Hepatic stellate cell (primary cell): Measurements from ENCODE around the gene CEBPG.

Experiments used
- DNase-seq: peaks from one replicate; pipeline ENCODE4 v3.0.0; 2011; ENCODE audit warnings: low spot score

CEBPG gene

DNA sequence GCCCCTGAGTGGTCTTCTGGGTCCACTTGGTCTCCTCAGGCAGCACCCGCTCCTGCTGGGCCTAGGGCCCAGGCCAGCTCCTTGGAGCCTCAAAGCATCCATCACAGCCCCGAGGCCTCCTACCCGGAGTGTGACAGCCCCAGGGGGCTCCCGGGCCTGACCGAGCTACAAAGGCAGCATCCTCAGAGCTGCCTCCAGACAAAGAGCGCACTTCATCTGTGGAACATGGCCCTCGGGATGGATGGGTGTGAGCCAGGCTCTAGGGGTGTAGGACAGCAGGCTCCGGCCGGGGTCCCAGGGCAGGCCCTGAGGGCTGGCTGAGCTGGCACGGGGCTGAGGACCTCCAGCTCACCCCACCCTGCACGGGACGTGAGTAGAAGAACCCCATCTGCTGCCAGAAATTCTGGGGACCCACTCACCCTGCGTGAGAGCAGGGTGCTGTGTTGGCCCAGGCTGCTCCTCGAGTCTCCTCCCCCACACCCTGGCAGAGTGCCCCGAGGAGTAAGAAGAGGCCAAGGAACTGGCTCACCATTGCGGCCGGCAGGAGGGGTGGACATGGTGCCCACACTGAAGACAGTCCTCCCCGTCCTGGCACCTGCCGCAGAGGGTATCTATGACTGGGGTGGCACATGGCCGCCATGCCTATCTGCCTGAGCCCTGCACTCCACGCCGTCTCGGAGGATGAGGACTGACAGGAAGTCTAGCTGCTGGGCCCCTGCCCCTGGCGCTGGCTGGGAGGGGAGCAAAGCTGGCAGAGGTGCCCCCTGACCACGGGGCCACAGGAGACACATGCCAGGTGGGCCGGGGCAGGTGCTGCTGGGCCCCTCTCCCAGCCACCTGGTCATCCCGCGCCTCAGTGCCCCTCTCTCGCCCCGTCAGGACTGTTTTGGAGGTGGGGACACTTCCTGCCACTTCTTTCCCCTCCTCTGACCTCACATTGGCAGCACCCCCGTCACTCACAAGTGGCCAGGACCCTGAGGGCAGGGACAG is 22.3 kb downstream of the CEBPG start:
- no peak for DNase-seq

GRCh38 chr19:33396701-33397535 is 23.4 kb downstream of the CEBPG start:
- peak; percentile 55 for DNase-seq

DNA sequence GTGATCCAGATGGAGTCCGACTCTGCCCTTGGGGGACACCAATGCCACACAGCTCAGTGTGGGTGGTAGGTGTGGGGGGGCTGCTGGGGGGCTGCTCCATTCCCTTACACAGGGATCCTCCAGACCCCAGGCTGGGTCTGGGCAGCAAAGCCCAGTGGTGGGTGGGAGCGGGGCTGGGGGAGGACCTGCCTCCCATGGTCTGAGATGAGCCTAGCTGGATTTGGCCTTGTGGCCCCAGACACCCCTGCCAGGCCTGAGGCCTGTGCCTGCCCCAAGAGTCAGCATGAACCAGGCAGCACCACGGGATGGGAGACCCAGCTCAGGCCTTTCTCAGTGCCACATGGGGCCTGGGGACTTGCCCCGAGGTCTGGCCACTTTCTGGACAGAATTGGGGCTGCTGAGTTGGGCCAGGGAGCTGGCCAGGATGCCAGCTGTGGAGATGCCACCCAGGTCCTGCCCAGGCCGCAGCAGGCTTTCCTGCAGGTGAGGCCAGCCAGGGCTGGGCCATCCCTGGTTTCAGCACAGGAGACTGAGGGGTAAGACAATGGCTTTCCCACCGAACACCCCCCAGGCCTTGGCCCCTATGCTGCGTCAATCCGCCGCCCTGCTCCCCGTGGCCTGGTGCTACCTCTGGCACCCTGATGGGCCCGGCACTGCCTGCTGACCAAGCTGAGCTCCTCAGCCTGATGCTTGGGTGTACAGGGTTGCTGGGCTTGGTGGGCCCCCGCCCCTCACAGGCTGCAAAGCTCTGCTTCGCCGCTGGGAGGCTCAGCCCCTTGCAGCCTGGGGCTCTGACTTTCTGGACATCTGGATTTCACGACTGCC is 24.2 kb downstream of the CEBPG start:
- no peak for DNase-seq

GRCh38 chr19:33398361-33399060 is 25.0 kb downstream of the CEBPG start:
- no peak for DNase-seq

DNA sequence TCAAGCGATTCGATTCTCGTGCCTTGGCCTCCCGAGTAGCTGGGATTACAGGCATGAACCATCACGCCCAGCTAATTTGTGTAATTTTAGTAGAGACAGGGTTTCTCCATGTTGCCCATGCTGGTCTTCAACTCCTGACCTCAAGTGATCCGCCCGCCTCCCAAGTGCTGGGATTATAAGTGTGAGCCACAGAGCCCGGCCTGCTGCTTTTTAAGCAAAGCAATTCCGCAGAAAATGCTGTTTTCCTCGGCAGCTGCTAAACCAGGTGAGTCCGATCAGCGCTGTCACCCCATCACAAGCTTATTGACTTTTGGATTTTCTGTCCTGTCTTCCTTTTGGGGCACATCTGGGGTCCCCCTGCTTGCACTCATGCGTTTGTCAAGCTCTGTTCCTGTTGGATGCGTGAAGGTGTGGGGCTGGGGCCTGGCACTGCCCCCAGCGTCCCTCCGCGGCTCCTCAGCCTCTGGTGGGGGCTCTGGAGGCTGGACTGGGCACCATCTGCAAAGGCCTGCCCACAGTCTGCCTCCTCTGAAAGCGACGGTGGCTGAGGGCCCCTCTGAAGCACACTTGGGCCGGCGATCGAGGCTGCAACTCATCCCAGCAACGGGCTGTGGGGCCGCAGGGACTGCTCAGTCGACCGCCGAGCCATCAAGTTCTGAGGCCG is 25.7 kb downstream of the CEBPG start:
- no peak for DNase-seq

GRCh38 chr19:33399745-33400681 is 26.5 kb downstream of the CEBPG start:
- DNase-seq, result no peak

GRCh38 chr19:33400856-33401682 is 27.6 kb downstream of the CEBPG start:
- DNase-seq, result no peak

- DNase-seq, result no peak
These were observed 28.3 kb downstream of the CEBPG start for GRCh38 chr19:33401683-33402420.

GRCh38 chr19:33402421-33403220 is 29.1 kb downstream of the CEBPG start:
- no peak for DNase-seq

DNA sequence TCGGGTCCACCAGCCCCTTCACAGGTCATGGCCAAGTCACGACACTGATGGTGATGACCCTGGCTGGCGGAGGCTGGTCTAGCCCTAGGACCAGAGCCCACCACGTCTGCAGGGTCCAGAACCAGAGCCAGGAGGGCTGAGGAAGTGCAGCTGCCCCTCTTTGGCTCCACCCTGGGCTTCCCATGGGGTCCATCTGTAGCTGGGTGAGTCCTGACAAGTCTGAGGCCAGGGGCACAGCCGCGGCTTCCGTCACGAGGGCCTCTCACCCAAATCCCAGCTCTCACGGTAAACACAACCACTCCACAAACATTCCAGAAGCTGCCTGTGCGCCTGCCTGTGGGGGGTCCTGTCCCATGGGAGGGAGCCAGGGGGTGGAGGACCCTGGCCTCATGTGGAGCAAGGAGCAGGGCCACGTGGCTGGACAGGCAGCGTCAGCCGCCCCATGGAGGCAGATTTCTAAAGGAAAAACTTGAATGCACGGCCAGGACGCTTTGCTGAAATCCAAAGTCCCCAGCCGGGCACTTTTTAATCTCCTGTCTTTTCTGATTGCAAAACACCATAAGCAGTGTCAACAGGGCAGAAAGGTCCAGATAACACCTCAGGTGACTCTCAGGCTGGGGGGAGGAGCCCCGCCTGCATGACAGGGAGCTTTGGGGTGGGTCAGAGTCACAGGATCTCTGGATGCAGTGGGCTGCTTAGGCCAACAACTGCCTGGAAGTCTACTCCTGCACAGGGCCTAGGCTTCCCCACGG is 29.9 kb downstream of the CEBPG start:
- no peak for DNase-seq

DNA sequence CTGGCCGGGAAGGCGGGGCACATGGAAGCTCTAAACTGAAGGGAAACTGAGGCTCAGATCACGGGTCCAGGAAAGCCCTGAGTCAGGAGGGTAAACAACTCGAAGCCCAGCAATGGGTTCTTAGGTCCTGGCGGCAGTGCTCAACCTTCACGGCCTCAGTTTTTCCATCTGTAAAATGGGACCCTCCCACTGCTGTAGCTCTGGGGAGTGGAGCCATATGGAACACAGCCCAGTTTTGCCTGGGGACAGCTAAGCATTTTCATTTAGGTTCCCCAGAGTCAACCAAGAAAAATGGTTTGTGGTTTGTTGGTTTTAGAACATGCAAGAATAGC is 30.4 kb downstream of the CEBPG start:
- no peak for DNase-seq

DNA sequence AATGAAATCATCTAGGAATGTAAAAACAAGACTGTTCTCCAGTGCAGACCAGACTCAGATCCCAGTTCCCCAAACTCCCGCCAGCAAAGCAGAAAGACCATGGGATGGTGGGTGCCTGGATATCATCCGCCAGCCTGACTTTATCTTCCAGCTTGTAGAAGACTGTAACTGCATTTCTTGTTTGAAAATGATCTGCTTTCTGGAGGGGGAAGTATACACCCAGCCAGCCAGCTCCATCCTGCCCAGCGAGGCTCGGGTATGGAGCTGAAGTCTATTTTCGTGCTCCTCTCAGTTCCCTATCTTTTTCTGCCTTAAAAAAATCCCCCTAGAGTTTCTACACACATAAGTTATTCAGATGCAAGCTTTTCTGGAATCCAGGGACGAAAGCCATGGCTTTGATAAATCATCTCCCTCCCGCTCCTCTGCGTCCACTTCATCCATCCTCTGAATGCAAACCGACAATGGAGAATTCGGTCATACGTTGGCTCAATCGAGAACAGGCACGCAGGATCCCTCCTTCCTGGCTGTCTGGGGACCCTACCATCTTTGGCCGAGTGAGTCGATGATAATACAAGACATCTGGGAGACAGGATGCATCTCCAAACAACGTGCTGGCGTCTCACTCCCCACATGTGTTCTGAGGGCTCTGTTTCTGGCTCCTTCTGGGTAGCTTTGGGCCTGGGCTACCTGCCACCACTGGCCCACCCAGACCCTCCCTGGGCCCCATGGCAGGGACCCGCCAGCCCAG is 31.2 kb downstream of the CEBPG start:
- no peak for DNase-seq

GRCh38 chr19:33405254-33405552 is 31.7 kb downstream of the CEBPG start:
- DNase-seq, result no peak

DNA sequence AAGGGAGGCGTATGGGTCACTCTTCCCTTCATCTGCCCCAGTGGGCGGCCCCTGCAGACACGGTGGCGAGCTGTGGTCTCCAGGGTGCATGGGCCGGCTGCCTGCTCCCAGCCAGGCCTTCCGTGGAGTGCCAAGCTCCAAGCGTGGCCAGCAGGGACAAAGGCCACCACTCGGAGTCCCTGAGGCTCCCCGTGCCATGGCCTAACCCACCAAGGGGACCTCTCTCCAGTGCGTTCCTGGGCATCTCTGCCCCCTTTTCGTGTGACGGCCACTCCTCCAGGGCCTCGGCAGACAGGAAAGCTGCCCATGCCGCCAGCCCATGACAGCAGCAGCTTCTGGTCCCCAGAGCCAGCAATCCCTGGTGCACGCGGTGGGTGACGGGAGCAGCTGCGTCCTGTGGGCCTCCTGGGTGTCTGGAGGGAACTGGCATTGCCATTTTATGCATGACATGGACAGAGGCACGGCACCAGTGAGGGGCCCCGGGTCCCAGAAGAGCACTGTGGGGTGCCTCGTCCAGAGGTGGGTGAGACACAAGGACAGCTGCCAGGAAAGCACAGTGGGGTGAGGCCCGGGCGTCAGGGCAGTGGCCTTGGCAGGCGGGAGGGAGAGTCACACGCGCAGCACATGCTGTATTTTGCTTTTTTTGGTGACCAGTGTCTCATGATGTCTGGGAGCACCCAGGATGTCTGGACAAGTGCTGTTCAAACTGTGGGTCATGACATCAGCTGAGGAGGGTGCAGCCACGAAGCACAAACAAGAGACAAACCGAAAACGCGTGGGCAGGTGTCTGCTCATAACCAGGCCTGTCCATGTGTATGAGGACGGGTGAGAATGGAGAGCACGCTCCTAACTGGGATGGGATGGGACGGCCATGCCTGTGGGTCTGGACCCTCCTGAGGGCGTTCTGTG is 32.3 kb downstream of the CEBPG start:
- DNase-seq, result no peak

- peak; percentile 91 for DNase-seq
These were observed 33.1 kb downstream of the CEBPG start for GRCh38 chr19:33406521-33407139.
